Measurements from ENCODE around the gene TLE3. TPM values are rescaled to one million over a fixed set of nuclear protein-coding genes. Genes with fewer than 3 reads are reported as not detected.

TLE3 gene
- total RNA-seq, 1 donor: 196 TPM

DNA sequence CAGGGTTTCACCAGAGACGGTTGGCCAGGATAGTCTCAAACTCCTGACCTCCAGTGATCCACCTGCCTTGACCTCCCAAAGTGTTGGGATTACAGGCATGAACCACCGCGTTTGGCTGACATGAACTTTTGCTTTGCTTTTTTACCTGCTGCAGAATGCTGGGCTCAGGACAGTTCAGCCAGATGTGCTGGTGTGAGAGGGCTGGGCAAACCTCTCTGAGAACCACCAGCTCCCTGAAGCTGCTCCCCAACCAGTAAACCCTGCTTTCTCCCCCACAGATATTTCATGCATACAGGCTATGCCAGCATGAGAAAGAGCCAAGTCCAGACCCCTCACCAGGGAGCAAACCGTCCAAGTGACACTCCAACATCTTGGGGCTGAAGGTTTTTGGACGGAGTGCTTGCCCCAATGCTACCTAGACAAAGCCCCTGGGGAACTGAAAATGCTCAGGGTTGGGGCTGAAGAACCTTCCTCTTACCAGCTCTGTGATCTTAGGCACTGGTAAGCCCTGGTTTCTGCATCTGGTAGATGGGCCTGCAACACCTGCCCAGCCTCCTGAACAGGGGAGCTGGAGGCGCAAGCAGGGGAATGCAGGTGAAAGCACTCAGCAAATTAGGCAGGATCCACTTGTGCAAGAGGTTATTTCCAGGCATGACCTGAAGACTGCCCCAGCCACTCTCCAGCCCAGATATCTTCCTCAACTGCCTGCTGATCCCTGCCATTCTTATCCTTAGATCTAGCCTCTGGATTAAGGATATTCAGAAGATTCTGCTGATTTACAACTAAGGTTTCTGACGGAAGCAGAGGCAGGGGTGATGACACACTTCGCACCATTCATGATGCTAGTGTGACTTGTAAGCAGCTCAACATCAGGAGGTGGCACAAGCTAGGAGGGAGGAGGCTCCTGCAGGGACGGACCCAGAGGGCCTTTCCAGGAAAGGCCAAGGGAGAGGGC lies 78.8 kb downstream of the TLE3 start:
- H3K4me1 ChIP-seq (ENCODE audit: insufficient read depth, low read length): peaks cover 29% of the 10 kb centered on the region
- H3K4me3 ChIP-seq (ENCODE audit: low read length): no peak overlapping the region
- no peaks in the 10 kb centered on the region for H3K27me3 ChIP-seq (ENCODE audit: insufficient read depth, low read length)
- H3K9me3 ChIP-seq (ENCODE audit: low read depth, low read length): no peaks in the 10 kb centered on the region

DNA sequence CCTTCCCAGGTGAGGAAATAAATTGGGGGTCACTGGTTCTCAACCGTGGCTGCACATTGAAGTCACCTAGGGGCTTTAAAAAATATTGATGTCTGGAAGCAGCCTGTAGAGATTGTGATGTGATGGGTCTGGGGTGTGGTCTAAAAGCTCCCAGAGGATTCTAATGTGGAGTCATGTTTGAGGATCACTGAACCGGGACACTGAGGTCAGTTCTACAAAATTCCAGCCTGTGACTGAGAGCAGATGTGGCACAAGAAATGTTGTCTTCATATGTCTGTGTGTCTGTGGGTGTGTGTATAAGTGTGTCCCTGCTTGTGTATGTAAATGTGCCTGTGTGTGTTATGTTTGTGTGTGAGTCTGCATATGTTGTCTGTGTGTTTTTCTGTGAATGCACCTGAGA lies 79.9 kb downstream of the TLE3 start:
- Histone ChIP-seq H3K4me1 (ENCODE audit: insufficient read depth, low read length) (peaks cover 18% of the 10 kb centered on the region), H3K4me3 (ENCODE audit: low read length) (no peak overlapping the region), H3K9me3 (ENCODE audit: low read depth, low read length) (no peaks in the 10 kb centered on the region), H3K27me3 (ENCODE audit: insufficient read depth, low read length) (no peaks in the 10 kb centered on the region)

DNA sequence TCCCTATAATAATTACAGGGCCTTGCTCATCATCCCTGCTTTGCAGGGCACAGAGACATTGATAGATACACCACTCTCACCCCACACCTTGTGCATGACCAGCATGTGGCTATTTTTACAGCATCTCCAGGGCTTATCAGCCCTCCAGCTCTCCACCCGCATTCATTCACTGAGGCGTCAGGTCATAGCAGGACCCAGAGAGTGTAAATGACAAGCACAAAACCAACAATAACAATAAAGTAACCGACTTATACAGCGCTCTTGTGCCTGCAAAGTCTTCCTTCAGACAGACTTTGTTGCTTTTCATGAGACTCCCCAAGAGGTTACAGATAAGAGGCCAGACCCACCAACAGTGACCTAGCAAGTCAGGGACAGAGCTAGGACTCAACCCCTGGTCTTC lies 80.7 kb downstream of the TLE3 start:
- peaks cover 15% of the 10 kb centered on the region for H3K4me1 ChIP-seq (ENCODE audit: insufficient read depth, low read length)
- H3K4me3 ChIP-seq (ENCODE audit: low read length): no peak overlapping the region
- H3K27me3 ChIP-seq (ENCODE audit: insufficient read depth, low read length): no peaks in the 10 kb centered on the region
- H3K9me3 ChIP-seq (ENCODE audit: low read depth, low read length): no peaks in the 10 kb centered on the region

DNA sequence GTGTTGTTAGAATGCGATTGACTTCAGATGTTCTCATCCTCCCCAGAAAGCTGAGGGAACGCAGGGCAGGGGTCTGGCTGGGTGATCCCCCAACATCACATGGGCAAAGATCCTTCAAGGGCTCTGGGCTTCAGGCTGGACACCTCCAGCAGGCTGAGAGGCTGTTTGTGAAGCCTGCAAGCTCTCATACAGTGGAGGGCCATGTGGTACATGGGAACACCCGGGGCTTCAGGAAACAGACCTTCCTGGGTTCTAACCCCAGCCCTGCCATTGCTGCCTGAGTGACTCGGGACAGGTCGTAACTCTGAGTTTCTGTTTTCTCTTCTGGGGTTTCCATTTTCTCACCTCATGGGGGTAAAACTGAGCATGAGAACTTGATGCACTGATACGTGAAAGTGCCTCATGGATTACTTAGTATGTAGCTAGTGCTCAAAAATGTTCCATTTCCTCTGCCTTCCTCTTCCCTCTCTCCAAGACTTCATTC lies 81.2 kb downstream of the TLE3 start:
- H3K9me3 ChIP-seq (ENCODE audit: low read depth, low read length): no peaks in the 10 kb centered on the region
- no peaks in the 10 kb centered on the region for H3K27me3 ChIP-seq (ENCODE audit: insufficient read depth, low read length)
- H3K4me1 ChIP-seq (ENCODE audit: insufficient read depth, low read length): peaks cover 15% of the 10 kb centered on the region
- H3K4me3 ChIP-seq (ENCODE audit: low read length): no peak overlapping the region

DNA sequence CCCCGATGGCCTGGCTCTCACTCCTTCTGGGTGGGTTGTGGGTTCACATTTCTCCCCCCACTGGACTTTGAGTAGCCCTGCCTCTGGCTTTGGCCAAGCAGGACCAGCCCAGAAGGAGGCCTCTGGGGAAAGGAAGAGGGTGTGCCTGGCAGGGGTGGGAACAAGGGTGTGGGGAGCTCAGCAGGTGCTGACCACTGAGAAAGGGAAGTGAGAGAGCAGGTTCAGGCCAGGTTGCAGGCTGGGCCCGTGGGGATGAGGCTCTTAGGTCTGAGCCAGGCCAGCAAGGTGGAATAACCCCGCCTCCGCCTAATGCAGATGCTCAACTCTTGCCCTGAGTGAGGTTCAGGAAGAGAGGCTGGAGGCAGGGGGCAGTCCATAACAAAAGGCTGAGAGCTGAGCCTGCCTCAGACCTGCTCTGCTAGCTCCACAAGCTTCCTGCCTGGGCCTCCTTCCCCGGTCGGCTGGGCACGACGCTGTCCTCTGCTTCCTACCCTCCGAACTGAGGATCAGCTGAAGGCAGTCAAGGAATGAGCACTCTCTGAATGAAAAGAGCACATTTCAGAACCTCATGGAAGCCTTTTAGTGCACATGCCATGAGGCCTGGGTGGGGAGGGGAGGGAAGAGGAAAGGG lies 82.7 kb downstream of the TLE3 start:
- H3K27me3 ChIP-seq (ENCODE audit: insufficient read depth, low read length): no peaks in the 10 kb centered on the region
- peaks cover 15% of the 10 kb centered on the region for H3K4me1 ChIP-seq (ENCODE audit: insufficient read depth, low read length)
- no peaks in the 10 kb centered on the region for H3K9me3 ChIP-seq (ENCODE audit: low read depth, low read length)
- no peak overlapping the region for H3K4me3 ChIP-seq (ENCODE audit: low read length)

DNA sequence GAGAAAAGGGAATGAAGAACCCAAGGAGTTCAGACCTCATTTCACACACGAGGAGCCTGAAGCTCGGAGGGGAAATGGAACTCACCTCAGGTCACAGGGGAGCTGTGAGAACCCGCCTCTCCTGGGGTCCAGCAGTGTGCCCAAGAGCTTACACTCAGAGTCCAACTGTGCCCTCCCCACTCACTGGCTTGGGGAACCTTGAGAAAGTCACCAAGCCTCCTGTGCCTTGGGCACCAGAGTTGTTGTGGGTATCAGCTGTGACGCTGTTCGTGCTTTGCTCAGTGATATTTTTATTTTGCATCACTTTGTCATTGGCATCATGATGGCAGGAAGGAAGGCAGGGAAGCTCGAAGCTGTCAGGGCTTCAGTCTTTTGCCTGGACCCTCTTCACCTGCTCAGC lies 83.4 kb downstream of the TLE3 start:
- Histone ChIP-seq H3K9me3 (ENCODE audit: low read depth, low read length) (no peaks in the 10 kb centered on the region), H3K4me1 (ENCODE audit: insufficient read depth, low read length) (peaks cover 15% of the 10 kb centered on the region), H3K27me3 (ENCODE audit: insufficient read depth, low read length) (no peaks in the 10 kb centered on the region), H3K4me3 (ENCODE audit: low read length) (no peak overlapping the region)

DNA sequence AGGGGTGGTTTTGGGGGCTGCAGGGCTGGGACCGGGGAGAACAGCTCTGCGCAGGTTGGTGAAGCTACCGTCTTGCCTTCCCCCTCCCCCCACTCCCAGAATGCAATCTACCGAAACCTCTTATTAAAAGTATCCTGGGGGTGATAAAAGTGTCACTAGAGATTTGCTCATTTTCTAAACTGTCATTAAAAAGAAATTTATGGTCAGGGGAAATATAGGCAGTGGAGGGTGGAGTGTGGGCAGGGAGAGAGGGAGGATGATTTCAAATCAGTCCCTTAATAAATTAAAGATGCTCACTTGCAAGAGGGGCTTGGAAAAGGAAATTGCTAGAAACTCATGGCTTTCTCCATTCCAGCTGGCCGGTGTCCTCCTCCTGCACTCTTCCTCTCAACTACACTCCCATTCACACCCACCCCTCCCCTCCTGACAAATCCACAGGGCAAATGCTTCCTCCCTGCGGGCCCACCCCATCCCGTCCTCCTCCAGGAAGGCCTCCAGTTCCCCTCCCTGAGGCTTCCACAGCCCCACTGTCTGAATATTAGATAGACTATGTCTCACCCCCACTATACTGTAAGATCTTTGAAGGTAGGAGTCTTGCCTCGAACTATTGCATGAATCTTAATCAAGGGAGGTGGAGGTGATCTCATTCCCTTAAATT lies 83.9 kb downstream of the TLE3 start:
- Histone ChIP-seq H3K4me1 (ENCODE audit: insufficient read depth, low read length) (peaks cover 15% of the 10 kb centered on the region), H3K4me3 (ENCODE audit: low read length) (no peak overlapping the region), H3K27me3 (ENCODE audit: insufficient read depth, low read length) (no peaks in the 10 kb centered on the region), H3K9me3 (ENCODE audit: low read depth, low read length) (no peaks in the 10 kb centered on the region)

DNA sequence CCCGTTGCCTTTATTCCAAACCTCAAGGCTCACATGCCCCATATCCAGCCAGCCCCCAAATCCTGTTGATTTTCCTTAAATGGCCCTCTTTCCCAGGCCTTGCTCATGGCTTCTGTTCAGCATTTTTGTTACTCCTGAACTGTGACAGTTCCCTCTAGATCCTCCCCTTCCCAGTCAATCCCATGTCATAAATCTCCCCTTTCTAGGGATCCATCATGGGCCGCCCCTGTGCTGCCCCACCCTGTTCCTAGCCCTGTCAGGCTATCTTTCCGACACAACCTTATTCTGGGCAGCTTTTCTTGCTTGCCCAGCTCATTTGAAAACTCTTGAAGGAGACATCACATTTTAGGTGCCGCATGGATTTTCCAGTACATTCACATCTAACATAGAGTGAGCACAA lies 84.8 kb downstream of the TLE3 start:
- Histone ChIP-seq H3K9me3 (ENCODE audit: low read depth, low read length) (no peaks in the 10 kb centered on the region), H3K4me1 (ENCODE audit: insufficient read depth, low read length) (peaks cover 15% of the 10 kb centered on the region), H3K4me3 (ENCODE audit: low read length) (no peak overlapping the region), H3K27me3 (ENCODE audit: insufficient read depth, low read length) (no peaks in the 10 kb centered on the region)

DNA sequence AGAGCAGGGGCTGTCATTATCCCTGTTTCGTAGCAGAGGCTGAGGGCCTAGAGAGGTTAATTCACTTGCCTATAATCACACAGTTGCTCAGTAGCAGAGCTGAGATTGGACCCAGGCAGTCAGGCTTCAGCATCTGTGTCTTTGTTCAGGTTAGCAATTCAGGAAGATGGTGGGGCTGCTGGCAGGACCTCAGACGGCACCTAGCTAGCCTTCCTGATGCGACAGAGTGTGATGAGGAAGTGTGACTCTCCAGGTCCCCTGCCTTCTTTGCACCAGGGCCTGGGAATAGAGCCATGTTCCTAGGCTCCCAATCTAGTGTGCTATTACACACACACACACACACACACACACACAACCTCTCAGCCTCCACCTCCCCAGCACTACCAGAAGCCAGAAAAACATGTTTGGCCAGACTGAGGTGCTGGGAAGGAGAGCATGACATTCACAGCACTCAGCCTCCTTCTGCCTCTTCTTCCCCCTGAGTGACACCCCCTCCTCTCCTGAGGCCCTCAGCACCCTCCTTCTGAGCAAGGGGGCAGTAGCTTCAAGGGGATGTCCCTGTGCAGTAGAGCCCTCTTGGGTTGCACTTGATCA lies 88.9 kb downstream of the TLE3 start:
- H3K4me1 ChIP-seq (ENCODE audit: insufficient read depth, low read length): no peaks in the 10 kb centered on the region
- no peaks in the 10 kb centered on the region for H3K27me3 ChIP-seq (ENCODE audit: insufficient read depth, low read length)
- no peaks in the 10 kb centered on the region for H3K9me3 ChIP-seq (ENCODE audit: low read depth, low read length)
- no peak overlapping the region for H3K4me3 ChIP-seq (ENCODE audit: low read length)

DNA sequence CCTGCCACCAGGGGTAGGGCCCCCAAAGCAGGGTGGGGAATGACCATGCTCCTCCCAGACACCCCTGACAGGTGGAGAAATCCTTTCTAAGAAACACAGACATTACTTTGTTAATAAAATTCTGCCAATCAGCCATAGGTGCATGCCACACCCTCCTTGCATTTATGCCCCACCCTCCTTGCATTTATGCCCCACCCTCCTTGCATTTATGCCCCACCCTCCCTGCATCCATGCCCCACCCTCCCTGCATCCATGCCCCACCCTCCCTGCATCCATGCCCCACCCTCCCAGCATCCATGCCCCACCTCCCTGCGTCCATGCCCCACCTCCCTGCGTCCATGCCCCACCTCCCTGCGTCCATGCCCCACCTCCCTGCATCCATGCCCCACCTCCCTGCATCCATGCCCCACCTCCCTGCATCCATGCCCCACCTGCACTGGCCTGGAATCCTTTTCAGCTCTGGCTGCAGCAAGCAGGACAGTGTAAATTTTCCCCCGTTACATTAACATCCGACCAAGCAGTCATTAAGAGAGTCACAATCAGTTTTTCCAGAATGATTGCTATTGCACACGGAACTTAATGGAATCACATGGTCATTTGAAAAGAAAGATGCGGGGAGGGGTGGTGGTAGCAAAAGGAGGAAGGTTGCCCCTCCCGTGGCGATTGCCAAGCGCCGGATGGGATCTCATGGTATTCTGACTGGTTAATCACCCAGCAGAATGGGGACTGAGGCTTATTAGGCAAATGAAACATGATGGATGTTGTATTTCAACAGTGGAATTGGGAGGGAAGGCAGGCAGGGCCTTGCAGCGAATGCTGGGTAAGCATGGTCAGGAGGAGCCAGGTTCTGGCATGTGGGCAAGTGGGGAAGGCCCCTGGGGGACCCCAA lies 91.2 kb downstream of the TLE3 start:
- Histone ChIP-seq H3K4me3 (ENCODE audit: low read length) (no peak overlapping the region), H3K9me3 (ENCODE audit: low read depth, low read length) (no peaks in the 10 kb centered on the region), H3K27me3 (ENCODE audit: insufficient read depth, low read length) (no peaks in the 10 kb centered on the region), H3K4me1 (ENCODE audit: insufficient read depth, low read length) (no peaks in the 10 kb centered on the region)

DNA sequence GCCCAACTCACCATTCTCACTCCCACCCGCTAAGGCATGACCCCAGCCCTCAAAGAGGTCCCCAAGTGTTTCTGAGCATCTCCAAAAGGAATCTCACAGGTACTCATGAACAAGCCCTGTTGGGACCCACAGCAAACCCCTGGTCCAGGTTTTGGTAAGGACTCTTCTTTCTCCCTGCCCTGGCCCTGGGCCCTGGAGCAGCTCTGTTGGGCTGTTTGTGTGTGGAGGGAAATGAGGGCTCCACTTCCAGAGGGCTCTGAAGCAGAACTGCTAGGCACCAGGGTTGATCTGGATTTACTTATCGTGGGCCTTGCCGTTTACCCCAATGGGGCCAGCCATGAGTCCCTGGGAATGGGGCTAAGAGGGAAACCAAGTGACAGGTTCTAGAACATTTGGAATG lies 92.9 kb downstream of the TLE3 start:
- no peaks in the 10 kb centered on the region for H3K27me3 ChIP-seq (ENCODE audit: insufficient read depth, low read length)
- no peak overlapping the region for H3K4me3 ChIP-seq (ENCODE audit: low read length)
- H3K9me3 ChIP-seq (ENCODE audit: low read depth, low read length): no peaks in the 10 kb centered on the region
- no peaks in the 10 kb centered on the region for H3K4me1 ChIP-seq (ENCODE audit: insufficient read depth, low read length)

DNA sequence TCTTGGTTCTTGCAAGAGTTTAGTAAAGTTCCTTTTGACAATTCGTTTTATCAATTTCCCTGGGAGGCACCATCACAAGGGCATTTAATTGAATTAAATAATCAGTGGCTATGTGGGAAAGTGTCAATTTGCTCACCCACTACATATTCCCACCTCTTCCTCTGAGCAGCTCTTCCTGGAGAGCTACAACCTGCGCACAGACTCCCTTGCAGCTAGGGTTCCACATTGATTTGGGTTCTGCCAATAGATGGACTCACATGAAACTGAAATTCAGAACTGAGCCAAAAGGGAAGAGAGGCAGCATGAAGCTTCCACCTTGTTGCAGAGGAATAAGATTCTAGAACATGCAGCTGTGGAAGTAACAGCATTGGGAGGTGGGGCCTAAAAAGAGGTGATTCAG lies 94.8 kb downstream of the TLE3 start:
- no peaks in the 10 kb centered on the region for H3K9me3 ChIP-seq (ENCODE audit: low read depth, low read length)

DNA sequence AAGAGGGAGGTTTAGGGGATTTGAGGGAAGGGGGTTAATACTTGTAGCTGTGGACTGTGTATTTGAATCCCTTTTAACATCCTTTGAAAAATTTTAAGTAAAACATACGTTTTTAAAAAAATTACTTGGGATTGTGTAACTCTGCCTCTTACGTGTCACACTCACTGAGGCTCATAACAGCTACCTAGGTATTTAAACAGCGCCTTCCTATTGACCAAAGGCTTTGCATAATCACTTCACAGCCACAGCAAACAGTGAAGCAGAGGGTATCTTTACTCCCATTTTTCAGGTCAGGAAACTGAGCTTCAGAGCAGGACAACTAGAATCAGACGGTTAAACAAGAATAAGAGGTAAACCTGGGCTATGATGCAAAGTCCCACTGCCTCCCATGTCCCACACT lies 95.9 kb downstream of the TLE3 start:
- no peak overlapping the region for H3K4me3 ChIP-seq (ENCODE audit: low read length)
- H3K9me3 ChIP-seq (ENCODE audit: low read depth, low read length): no peaks in the 10 kb centered on the region
- no peaks in the 10 kb centered on the region for H3K27me3 ChIP-seq (ENCODE audit: insufficient read depth, low read length)
- H3K4me1 ChIP-seq (ENCODE audit: insufficient read depth, low read length): no peaks in the 10 kb centered on the region

More for the DNA sequence above, 94.8 kb downstream of the TLE3 start:
- no peaks in the 10 kb centered on the region for H3K4me1 ChIP-seq (ENCODE audit: insufficient read depth, low read length)
- H3K27me3 ChIP-seq (ENCODE audit: insufficient read depth, low read length): no peaks in the 10 kb centered on the region
- no peak overlapping the region for H3K4me3 ChIP-seq (ENCODE audit: low read length)

DNA sequence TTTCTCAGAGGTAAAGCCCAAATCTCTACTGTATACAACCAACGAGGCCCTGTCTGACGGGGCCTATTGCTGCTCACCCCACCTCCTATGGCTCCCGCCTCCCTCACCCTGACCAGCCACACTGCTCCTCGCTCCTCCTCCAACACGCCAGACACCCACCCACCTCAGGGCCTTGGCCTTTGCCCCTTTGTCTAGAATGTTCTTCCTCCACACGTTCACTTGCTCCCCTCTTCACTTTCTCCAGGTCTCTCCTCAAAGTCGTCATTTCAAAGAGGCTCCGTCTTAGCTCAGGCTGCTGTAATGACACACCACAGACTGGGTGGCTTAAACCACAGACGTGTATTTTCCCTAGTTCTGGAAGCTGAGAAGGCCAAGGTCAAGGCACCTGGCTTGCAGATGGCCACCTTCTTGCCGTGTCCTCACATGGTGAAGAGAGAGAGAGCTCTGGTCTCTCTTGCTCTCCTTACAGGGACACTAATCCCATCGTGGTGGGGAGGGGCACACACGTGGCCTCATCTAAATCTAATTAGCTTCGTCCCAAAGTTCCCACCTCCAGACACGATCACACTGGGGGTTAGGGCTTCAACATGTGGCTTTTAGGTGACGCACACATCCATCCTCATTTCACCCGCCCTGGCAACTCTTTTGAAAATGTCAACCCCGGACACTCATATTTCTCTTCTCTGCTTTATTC lies 98.2 kb downstream of the TLE3 start:
- Histone ChIP-seq H3K4me3 (ENCODE audit: low read length) (no peak overlapping the region), H3K27me3 (ENCODE audit: insufficient read depth, low read length) (no peaks in the 10 kb centered on the region), H3K9me3 (ENCODE audit: low read depth, low read length) (no peaks in the 10 kb centered on the region), H3K4me1 (ENCODE audit: insufficient read depth, low read length) (no peaks in the 10 kb centered on the region)

Measured in mononuclear cell (primary cell).